Stomach smooth muscle (tissue), 2 donors: ENCODE data around the gene TFDP1.
"Not testable (repeated sequence)": the region's sequence is repeated elsewhere in the genome, so short reads cannot be mapped to it uniquely, and the experiment has no call there.

ENCODE experiments used
- H3K27ac ChIP-seq: one replicate; pipeline ENCODE4 v1.7.0; 2013; ENCODE audit warnings: mild to moderate bottlenecking, low read length, inconsistent platforms
- H3K27me3 ChIP-seq, 2 donors: one replicate each; pipeline ENCODE4 v1.7.0; 2013; ENCODE audit warnings: low read length in 2 of 2; ENCODE audit not compliant: insufficient read depth in 2 of 2, control insufficient read depth in 1 of 2
- H3K36me3 ChIP-seq, 2 donors: one replicate each; pipeline ENCODE4 v1.7.0; 2013; ENCODE audit warnings: low read length in 2 of 2; ENCODE audit not compliant: control insufficient read depth in 2 of 2, insufficient read depth in 2 of 2
- H3K4me1 ChIP-seq: one replicate; pipeline ENCODE4 v1.7.0; 2013; ENCODE audit warnings: low read length; ENCODE audit not compliant: control insufficient read depth, insufficient read depth
- H3K4me3 ChIP-seq, 2 donors: one replicate each; pipeline ENCODE4 v1.7.0; 2013; ENCODE audit warnings: low read length in 2 of 2
- H3K9ac ChIP-seq, 2 donors: one replicate each; pipeline ENCODE4 v1.7.0; 2013; ENCODE audit warnings: low read length in 2 of 2, mild to moderate bottlenecking in 1 of 2
- H3K9me3 ChIP-seq, 2 donors: one replicate each; pipeline ENCODE4 v1.7.0; 2013; ENCODE audit warnings: low read length in 2 of 2; ENCODE audit not compliant: control insufficient read depth in 2 of 2
- donor health status: healthy.
- donor health status: Pancreatic carcinoma.

Gene TFDP1

GRCh38 chr13:113620036-113620796 is 35.7 kb downstream of the TFDP1 start:
- Histone ChIP-seq H3K36me3 (peaks cover 8 to 15% of the 10 kb centered on the region in 2 donors), H3K27ac (no peak overlapping the region), H3K4me1 (no peaks in the 10 kb centered on the region), H3K9ac (no peak overlapping the region), H3K27me3 (no peaks in the 10 kb centered on the region), H3K9me3 (no peaks in the 10 kb centered on the region), H3K4me3 (no peak overlapping the region)

GRCh38 chr13:113621046-113621445 is 36.5 kb downstream of the TFDP1 start:
- no peak overlapping the region for H3K27ac ChIP-seq
- H3K36me3 ChIP-seq, result peaks cover 8 to 15% of the 10 kb centered on the region in 2 donors

GRCh38 chr13:113621498-113621897 is 36.9 kb downstream of the TFDP1 start:
- not testable (repeated sequence) for H3K4me3 ChIP-seq, H3K27me3 ChIP-seq, H3K4me1 ChIP-seq, H3K9me3 ChIP-seq, H3K27ac ChIP-seq, H3K9ac ChIP-seq
- H3K36me3 ChIP-seq, result peaks cover 8 to 15% of the 10 kb centered on the region in 2 donors

More at GRCh38 chr13:113621046-113621445, 36.5 kb downstream of the TFDP1 start:
- no peak overlapping the region for H3K9ac ChIP-seq
- no peaks in the 10 kb centered on the region for H3K9me3 ChIP-seq
- no peak overlapping the region for H3K4me3 ChIP-seq
- H3K4me1 ChIP-seq, result no peaks in the 10 kb centered on the region
- no peaks in the 10 kb centered on the region for H3K27me3 ChIP-seq

GRCh38 chr13:113621986-113622550 is 37.5 kb downstream of the TFDP1 start:
- H3K9me3 ChIP-seq, H3K9ac ChIP-seq, H3K4me3 ChIP-seq, H3K4me1 ChIP-seq, H3K27me3 ChIP-seq, H3K27ac ChIP-seq: not testable (repeated sequence)
- H3K36me3 ChIP-seq, result peaks cover 8 to 15% of the 10 kb centered on the region in 2 donors

GRCh38 chr13:113622791-113623490 is 38.4 kb downstream of the TFDP1 start:
- Histone ChIP-seq H3K9ac (no peak overlapping the region), H3K36me3 (peaks cover 8 to 15% of the 10 kb centered on the region in 2 donors), H3K9me3 (no peaks in the 10 kb centered on the region), H3K4me1 (no peaks in the 10 kb centered on the region), H3K27me3 (no peaks in the 10 kb centered on the region), H3K27ac (no peak overlapping the region), H3K4me3 (no peak overlapping the region)

- Histone ChIP-seq H3K27me3 (no peaks in the 10 kb centered on the region), H3K4me1 (no peaks in the 10 kb centered on the region), H3K4me3 (no peak overlapping the region), H3K27ac (no peak overlapping the region), H3K9me3 (no peaks in the 10 kb centered on the region), H3K36me3 (peaks cover 8 to 15% of the 10 kb centered on the region in 2 donors), H3K9ac (no peak overlapping the region)
Observed at GRCh38 chr13:113623491-113624234, 39.1 kb downstream of the TFDP1 start.

- H3K27ac ChIP-seq, result no peak overlapping the region
- no peaks in the 10 kb centered on the region for H3K9me3 ChIP-seq
- no peaks in the 10 kb centered on the region for H3K4me1 ChIP-seq
- no peaks in the 10 kb centered on the region for H3K27me3 ChIP-seq
- H3K36me3 ChIP-seq, result peaks cover 8 to 15% of the 10 kb centered on the region in 2 donors
- no peak overlapping the region for H3K9ac ChIP-seq
- H3K4me3 ChIP-seq, result no peak overlapping the region
Observed at GRCh38 chr13:113624235-113624587, 39.7 kb downstream of the TFDP1 start.

- H3K9ac ChIP-seq, H3K9me3 ChIP-seq: not testable (repeated sequence)
Observed at GRCh38 chr13:113624640-113625304, 40.2 kb downstream of the TFDP1 start.

GRCh38 chr13:113625965-113626721 is 41.6 kb downstream of the TFDP1 start:
- Histone ChIP-seq H3K27ac (no peak overlapping the region), H3K9ac (no peak overlapping the region), H3K36me3 (peaks cover 8 to 15% of the 10 kb centered on the region in 2 donors), H3K4me3 (no peak overlapping the region), H3K4me1 (no peaks in the 10 kb centered on the region), H3K27me3 (no peaks in the 10 kb centered on the region), H3K9me3 (no peaks in the 10 kb centered on the region)

More at GRCh38 chr13:113624640-113625304, 40.2 kb downstream of the TFDP1 start:
- H3K27ac ChIP-seq, H3K4me3 ChIP-seq, H3K27me3 ChIP-seq, H3K4me1 ChIP-seq: not testable (repeated sequence)
- peaks cover 8 to 15% of the 10 kb centered on the region in 2 donors for H3K36me3 ChIP-seq
